Trophoblast cell (in vitro differentiated cells and primary cell): ENCODE data around the gene REV3L.

Experiments
- DNase-seq, 2 donors: peaks; one replicate each; pipeline ENCODE4 v3.0.0-alpha.2; 2016
- H2AFZ ChIP-seq: 2 replicates; pipeline ENCODE4 v1.6.1; 2013; ENCODE audit warnings: low read length, moderate library complexity, mild to moderate bottlenecking; ENCODE audit not compliant: insufficient read depth, poor library complexity
- H2AK5ac ChIP-seq: 2 replicates; pipeline ENCODE4 v1.6.1; 2013; ENCODE audit warnings: mild to moderate bottlenecking, low read length
- H2BK120ac ChIP-seq: 2 replicates; pipeline ENCODE4 v1.6.1; 2013; ENCODE audit warnings: low read length, mild to moderate bottlenecking, moderate library complexity; ENCODE audit not compliant: insufficient read depth, poor library complexity
- H2BK12ac ChIP-seq: 2 replicates; pipeline ENCODE4 v1.6.1; 2013; ENCODE audit warnings: mild to moderate bottlenecking, low read length, moderate library complexity
- H2BK5ac ChIP-seq: 2 replicates; pipeline ENCODE4 v1.6.1; 2013; ENCODE audit warnings: low read length, low read depth, moderate library complexity, mild to moderate bottlenecking; ENCODE audit not compliant: poor library complexity
- H3K14ac ChIP-seq: 2 replicates; pipeline ENCODE4 v1.6.1; 2013; ENCODE audit warnings: mild to moderate bottlenecking, low read length
- H3K18ac ChIP-seq: 2 replicates; pipeline ENCODE4 v1.6.1; 2013; ENCODE audit warnings: mild to moderate bottlenecking, low read length
- H3K23ac ChIP-seq: 2 replicates; pipeline ENCODE4 v1.6.1; 2013; ENCODE audit warnings: low read length
- H3K27ac ChIP-seq: 2 replicates; pipeline ENCODE4 v1.5.1; 2013; ENCODE audit warnings: low read depth, mild to moderate bottlenecking, inconsistent platforms, low read length, moderate library complexity
- H3K27me3 ChIP-seq: 2 replicates; pipeline ENCODE4 v1.6.1; 2013; ENCODE audit warnings: inconsistent platforms, mild to moderate bottlenecking, low read length, moderate library complexity; ENCODE audit not compliant: insufficient read depth
- H3K36me3 ChIP-seq, 2 experiments: 1 replicate in 1 of 2; 2 replicates in 1 of 2; pipeline ENCODE4 v1.6.1; 2013; ENCODE audit warnings: low read length in 2 of 2, mild to moderate bottlenecking in 2 of 2, moderate library complexity in 1 of 2; ENCODE audit not compliant: insufficient read depth in 2 of 2, control insufficient read depth in 1 of 2
- H3K4ac ChIP-seq: 2 replicates; pipeline ENCODE4 v1.6.1; 2013; ENCODE audit warnings: low read depth, mild to moderate bottlenecking, low read length, moderate library complexity
- H3K4me1 ChIP-seq, 2 experiments: 1 replicate in 1 of 2; 2 replicates in 1 of 2; pipeline ENCODE4 v1.6.1; 2013; ENCODE audit warnings: low read length in 2 of 2, mild to moderate bottlenecking in 2 of 2, moderate library complexity in 1 of 2; ENCODE audit not compliant: insufficient read depth in 2 of 2, control insufficient read depth in 1 of 2
- H3K4me2 ChIP-seq: 2 replicates; pipeline ENCODE4 v1.6.1; 2013; ENCODE audit warnings: inconsistent platforms, mild to moderate bottlenecking, low read length, moderate library complexity
- H3K4me3 ChIP-seq: 2 replicates; pipeline ENCODE4 v1.5.1; 2013; ENCODE audit warnings: mild to moderate bottlenecking, low read depth, low read length, inconsistent platforms
- H3K79me1 ChIP-seq: one replicate; pipeline ENCODE4 v1.6.1; 2013; ENCODE audit warnings: low read length
- H3K79me2 ChIP-seq: 2 replicates; pipeline ENCODE4 v1.6.1; 2013; ENCODE audit warnings: low read length, mild to moderate bottlenecking; ENCODE audit not compliant: control insufficient read depth, insufficient read depth, poor library complexity
- H3K9ac ChIP-seq: 2 replicates; pipeline ENCODE4 v1.6.1; 2013; ENCODE audit warnings: mild to moderate bottlenecking, low read length
- H3K9me3 ChIP-seq: 2 replicates; pipeline ENCODE4 v1.6.1; 2013; ENCODE audit warnings: low read depth, mild to moderate bottlenecking, control low read depth, inconsistent platforms, low read length; ENCODE audit not compliant: insufficient read depth
- H4K12ac ChIP-seq: 2 replicates; pipeline ENCODE4 v1.6.1; 2013; ENCODE audit warnings: low read depth, mild to moderate bottlenecking, low read length, moderate library complexity
- H4K8ac ChIP-seq: 2 replicates; pipeline ENCODE4 v1.6.1; 2013; ENCODE audit warnings: low read depth, mild to moderate bottlenecking, low read length, moderate library complexity
- H4K91ac ChIP-seq: one replicate; pipeline ENCODE4 v1.6.1; 2013; ENCODE audit warnings: low read depth, mild to moderate bottlenecking, low read length, moderate library complexity
- WGBS: extraction: QIAGEN DNeasy Blood & Tissue Kit; methylation state at CpG from one replicate; pipeline ENCODE4 v1.1.7; 2013; ENCODE audit warnings: missing lambda C conversion rate; ENCODE audit not compliant: insufficient read length, insufficient coverage; ENCODE audit errors: extremely low coverage; 5-methylcytosine and 5-hydroxymethylcytosine counted together

REV3L gene

GRCh38 chr6:111456208-111456607 is 26.8 kb downstream of the REV3L start:
- Histone ChIP-seq H3K18ac (no peak overlapping the region), H2AFZ (no peak overlapping the region), H3K79me2 (no peaks in the 10 kb centered on the region), H3K14ac (no peak overlapping the region), H3K4me3 (no peak overlapping the region), H2AK5ac (no peak overlapping the region), H2BK12ac (no peak overlapping the region), H3K9me3 (no peaks in the 10 kb centered on the region), H3K4me1 (no peaks in the 10 kb centered on the region), H2BK120ac (no peak overlapping the region), H3K4ac (no peak overlapping the region), H3K27me3 (no peaks in the 10 kb centered on the region), H3K9ac (no peak overlapping the region), H3K79me1 (no peaks in the 10 kb centered on the region), H4K12ac (no peak overlapping the region), H4K91ac (no peak overlapping the region), H3K23ac (no peak overlapping the region), H4K8ac (no peak overlapping the region), H3K36me3 (no peaks in the 10 kb centered on the region), H3K27ac (no peak overlapping the region), H3K4me2 (no peak overlapping the region), H2BK5ac (no peak overlapping the region)
- no peak for DNase-seq
- no CpG with 5 or more reads among the region's 2 CpGs for WGBS

GRCh38 chr6:111450636-111451035 is 32.4 kb downstream of the REV3L start:
- no peak overlapping the region for H4K91ac ChIP-seq
- H4K12ac ChIP-seq: no peak overlapping the region
- H3K23ac ChIP-seq: no peak overlapping the region
- no peaks in the 10 kb centered on the region for H3K36me3 ChIP-seq
- no peak overlapping the region for H3K14ac ChIP-seq
- no peak overlapping the region for H3K4ac ChIP-seq
- no peak overlapping the region for H3K9ac ChIP-seq
- H3K4me3 ChIP-seq: no peak overlapping the region
- H2BK120ac ChIP-seq: no peak overlapping the region
- H3K4me2 ChIP-seq: no peak overlapping the region
- H3K9me3 ChIP-seq: no peaks in the 10 kb centered on the region
- no peak overlapping the region for H3K18ac ChIP-seq
- no peak overlapping the region for H3K27ac ChIP-seq
- no peaks in the 10 kb centered on the region for H3K79me2 ChIP-seq
- H3K4me1 ChIP-seq: no peaks in the 10 kb centered on the region
- WGBS: no CpG with 5 or more reads among the region's 2 CpGs
- H2AK5ac ChIP-seq: no peak overlapping the region
- no peak overlapping the region for H4K8ac ChIP-seq
- no peak overlapping the region for H2BK12ac ChIP-seq
- H2AFZ ChIP-seq: no peak overlapping the region
- H3K79me1 ChIP-seq: no peaks in the 10 kb centered on the region
- H2BK5ac ChIP-seq: no peak overlapping the region
- DNase-seq: no peak
- H3K27me3 ChIP-seq: no peaks in the 10 kb centered on the region

- Histone ChIP-seq H3K36me3 (no peaks in the 10 kb centered on the region), H3K14ac (no peak overlapping the region), H3K4me3 (no peak overlapping the region), H4K91ac (no peak overlapping the region), H3K27me3 (no peaks in the 10 kb centered on the region), H3K4me1 (no peaks in the 10 kb centered on the region), H2AFZ (no peak overlapping the region), H3K9ac (no peak overlapping the region), H3K18ac (no peak overlapping the region), H3K4me2 (no peak overlapping the region), H3K9me3 (no peaks in the 10 kb centered on the region), H3K27ac (no peak overlapping the region), H3K4ac (no peak overlapping the region), H4K8ac (no peak overlapping the region), H2AK5ac (no peak overlapping the region), H2BK120ac (no peak overlapping the region), H2BK5ac (no peak overlapping the region), H3K79me2 (no peaks in the 10 kb centered on the region), H2BK12ac (no peak overlapping the region), H3K79me1 (no peaks in the 10 kb centered on the region), H3K23ac (no peak overlapping the region), H4K12ac (no peak overlapping the region)
- no CpG with 5 or more reads among the region's 7 CpGs for WGBS
- DNase-seq: no peak
These were observed 32.9 kb downstream of the REV3L start for GRCh38 chr6:111450087-111450486.

GRCh38 chr6:111449129-111449528 is 33.9 kb downstream of the REV3L start:
- no peak for DNase-seq
- Histone ChIP-seq H3K79me2 (no peaks in the 10 kb centered on the region), H3K4me1 (no peaks in the 10 kb centered on the region), H3K23ac (no peak overlapping the region), H3K27me3 (no peaks in the 10 kb centered on the region), H3K4me2 (no peak overlapping the region), H2BK5ac (no peak overlapping the region), H4K12ac (no peak overlapping the region), H3K79me1 (no peaks in the 10 kb centered on the region), H2AFZ (no peak overlapping the region), H3K14ac (no peak overlapping the region), H3K9ac (no peak overlapping the region), H3K36me3 (no peaks in the 10 kb centered on the region), H2AK5ac (no peak overlapping the region), H3K18ac (no peak overlapping the region), H3K9me3 (no peaks in the 10 kb centered on the region), H4K91ac (no peak overlapping the region), H2BK120ac (no peak overlapping the region), H3K4me3 (no peak overlapping the region), H4K8ac (no peak overlapping the region), H2BK12ac (no peak overlapping the region), H3K4ac (no peak overlapping the region), H3K27ac (no peak overlapping the region)
- no CpG with 5 or more reads among the region's 4 CpGs for WGBS
